GM12873 (cell line): Measurements from ENCODE around the gene SLC7A7.
A peak's percentile ranks its signal among the peaks of the same experiment; 100 is the strongest.

ENCODE experiments used
- CTCF ChIP-seq: IDR thresholded peaks from 2 replicates; pipeline ENCODE4 v1.5.1; 2012; ENCODE audit warnings: low read depth, mild to moderate bottlenecking, moderate library complexity, low read length, control low read depth; ENCODE audit not compliant: insufficient read depth; ENCODE audit errors: missing control alignments

Gene SLC7A7

GRCh38 chr14:22830443-22831010 is 15.3 kb upstream of the SLC7A7 start:
- TF ChIP-seq CTCF = no peak

GRCh38 chr14:22829661-22830442 is 14.6 kb upstream of the SLC7A7 start, which contains the start of gene MRPL52:
Gene MRPL52 (plus strand): TSS chr14:22829887. CDS start chr14:22829913, 26 bp downstream.
- TF ChIP-seq CTCF = no peak

GRCh38 chr14:22824711-22825359 is 9.6 kb upstream of the SLC7A7 start:
- TF ChIP-seq CTCF = no peak

- TF ChIP-seq CTCF = peak; percentile 68
Observed at GRCh38 chr14:22822571-22823098, 7.4 kb upstream of the SLC7A7 start.

GRCh38 chr14:22822016-22822570 is 6.9 kb upstream of the SLC7A7 start:
- no peak for TF ChIP-seq CTCF

GRCh38 chr14:22821193-22822015 is 6.2 kb upstream of the SLC7A7 start:
- no peak for TF ChIP-seq CTCF
